GM12878 (cell line): ENCODE results near the gene TM9SF4. TPM values are rescaled to one million over a fixed set of nuclear protein-coding genes. Genes with fewer than 3 reads are reported as not detected.

Experiments used
- ATAC-seq: fragments of 200-7000 bp; cut with Tn5 transposase; 3 replicates; pipeline ENCODE4 v1.9.1; 2020; ENCODE audit warnings: mild to moderate bottlenecking, moderate library complexity
- BruUV-seq: library from RNA; stranded (reverse); fragments of 400-500 nt; replicated peaks from 2 replicates; lab custom pipeline; 2021; lab: Mats Ljungman, UMichigan
- CTCF ChIA-PET: fragments of 300-600 bp; sonication (Branson Sonifier 250); formaldehyde crosslinking; extraction: SDS; loops from one replicate; lab custom pipeline; 2021; ENCODE audit warnings: inconsistent platforms; lab: Yijun Ruan, JAX
- POLR2A ChIA-PET: fragments of 350-600 bp; formaldehyde crosslinking; extraction: SDS; loops from one replicate; lab custom pipeline; 2021; ENCODE audit warnings: inconsistent platforms; lab: Charles Lee
- RAD21 ChIA-PET: fragments of 300-600 bp; sonication (Branson Sonifier 250); formaldehyde crosslinking; loops from one replicate; lab custom pipeline; 2023; ENCODE audit warnings: antibody characterized with exemption; ENCODE audit not compliant: unreplicated experiment; lab: Charles Lee
- SMC1A ChIA-PET: fragments of 300-600 bp; sonication (Branson Sonifier 250); formaldehyde crosslinking; loops from one replicate; lab custom pipeline; 2023; ENCODE audit not compliant: unreplicated experiment, uncharacterized antibody; lab: Charles Lee
- DNase-seq: peaks from one replicate; pipeline ENCODE4 v3.0.0-alpha.2; 2011; ENCODE audit warnings: low read depth, low spot score
- FAIRE-seq: peaks from 3 replicates; lab custom pipeline; 2011; peaks lifted over from hg19 to GRCh38; lab: Jason Lieb, UNC
- H2AFZ ChIP-seq: 2 replicates; pipeline ENCODE4 v1.6.0; 2011; ENCODE audit warnings: low read depth, low read length, control low read depth; ENCODE audit not compliant: control insufficient read depth
- H3K27ac ChIP-seq: 2 replicates; pipeline ENCODE4 v1.5.1; 2011; ENCODE audit warnings: control low read depth; ENCODE audit not compliant: control insufficient read depth, insufficient read depth
- H3K27me3 ChIP-seq, 2 experiments: replicated peaks in 1 of 2; 2 replicates each; pipeline versions ENCODE4 v1.6.0 to v1.6.1; 2011; ENCODE audit warnings: low read length in 1 of 2; ENCODE audit not compliant: control insufficient read depth in 2 of 2, insufficient read depth in 2 of 2
- H3K36me3 ChIP-seq, 2 experiments: 2 replicates each; pipeline ENCODE4 v1.5.1; 2011; ENCODE audit warnings: low read length in 1 of 2; ENCODE audit not compliant: control insufficient read depth in 2 of 2, insufficient read depth in 2 of 2
- H3K4me1 ChIP-seq: 2 replicates; pipeline ENCODE4 v1.6.1; 2011; ENCODE audit warnings: mild to moderate bottlenecking, low read length, moderate library complexity, mixed read lengths; ENCODE audit not compliant: control insufficient read depth, insufficient read depth
- H3K4me2 ChIP-seq: 2 replicates; pipeline ENCODE4 v1.6.0; 2011; ENCODE audit warnings: control low read depth; ENCODE audit not compliant: control insufficient read depth, insufficient read depth
- H3K4me3 ChIP-seq: fragments of 200-600 bp; sonication (generic); 2 replicates; pipeline ENCODE4 v1.5.1; 2016
- H3K79me2 ChIP-seq: 2 replicates; pipeline ENCODE4 v1.6.0; 2011; ENCODE audit warnings: low read length; ENCODE audit not compliant: control insufficient read depth, insufficient read depth
- H3K9ac ChIP-seq: 2 replicates; pipeline ENCODE4 v1.8.0; 2011; ENCODE audit warnings: low read length, control low read depth, mixed read lengths; ENCODE audit not compliant: control insufficient read depth, insufficient read depth
- H3K9me3 ChIP-seq: replicated peaks from 3 replicates; pipeline ENCODE4 v1.5.1; 2011; ENCODE audit warnings: mild to moderate bottlenecking, low read length; ENCODE audit not compliant: control insufficient read depth, insufficient read depth
- H4K20me1 ChIP-seq: 2 replicates; pipeline ENCODE4 v1.6.0; 2011; ENCODE audit not compliant: control insufficient read depth, insufficient read depth
- BRCA1 ChIP-seq: IDR thresholded peaks from 2 replicates; pipeline ENCODE4 v1.6.1; 2011; ENCODE audit warnings: low read depth, low read length, improper control_type of control experiment
- SMARCA5 ChIP-seq: fragments of 450-650 bp; IDR thresholded peaks from 2 replicates; pipeline ENCODE4 v1.6.1; 2017; ENCODE audit warnings: mild to moderate bottlenecking
- STAT3 ChIP-seq: IDR thresholded peaks from 2 replicates; pipeline ENCODE4 v1.6.1; 2011; ENCODE audit warnings: low read depth, low read length, improper control_type of control experiment
- WGBS: methylation state at CpG from one replicate; pipeline ENCODE4 v1.1.6; 2016; ENCODE audit warnings: low lambda C conversion rate; ENCODE audit not compliant: insufficient replicate concordance, insufficient coverage; ENCODE audit errors: missing lambda C conversion rate; 5-methylcytosine and 5-hydroxymethylcytosine counted together
- in situ Hi-C: fragments of 300-500 bp; cut with MboI; formaldehyde crosslinking; loops from 9 replicates; pipeline ENCODE4 v1.14.3; 2018; ENCODE audit warnings: mixed read lengths
- intact Hi-C: fragments of 100-400 bp; cut with micrococcal nuclease; formaldehyde crosslinking; loops from one replicate; pipeline ENCODE4 v1.14.2; 2022; ENCODE audit not compliant: unreplicated experiment
- polyA plus RNA-seq, 11 experiments: library from polyadenylated mRNA; depleted of rRNA in 4 of 11; unstranded in 6 of 11; stranded (reverse) in 5 of 11; fragments of >200 nt; fragmentation: Nextera tagmentation in 4 of 11; fragmentation: Illumina TruSeq in 1 of 11; extraction: Ambion mirVana in 4 of 11; extraction: Trizol in 1 of 11; gene quantifications; 1 replicate in 1 of 11; 2 replicates in 10 of 11; pipeline versions ENCODE4 v1.2.1 to v1.2.3, GENCODE V29; 2011 to 2016; ENCODE audit warnings: inconsistent platforms in 2 of 11, missing spikeins in 2 of 11, low read depth in 1 of 11
- total RNA-seq, 4 experiments: library from RNA; depleted of rRNA in 3 of 4; stranded (reverse); fragments of >200 nt in 3 of 4; fragmentation: Illumina TruSeq in 1 of 4; extraction: Trizol in 1 of 4; gene quantifications; 2 replicates each; pipeline versions ENCODE4 v1.2.1 to v1.2.3, GENCODE V29; 2013 to 2021
- TF ChIP-seq, protein P1 (sequence below): fragments of 450-650 bp; IDR thresholded peaks from 2 replicates; pipeline ENCODE4 v1.6.1; 2017; ENCODE audit warnings: mild to moderate bottlenecking, moderate library complexity

Gene TM9SF4
- total and polyA plus RNA-seq, 10 of the 15 experiments (the other 5 are each of a cell fraction or from before 2014, with no cell fraction given): 8.5 to 47.8 (median 24.3) TPM

DNA sequence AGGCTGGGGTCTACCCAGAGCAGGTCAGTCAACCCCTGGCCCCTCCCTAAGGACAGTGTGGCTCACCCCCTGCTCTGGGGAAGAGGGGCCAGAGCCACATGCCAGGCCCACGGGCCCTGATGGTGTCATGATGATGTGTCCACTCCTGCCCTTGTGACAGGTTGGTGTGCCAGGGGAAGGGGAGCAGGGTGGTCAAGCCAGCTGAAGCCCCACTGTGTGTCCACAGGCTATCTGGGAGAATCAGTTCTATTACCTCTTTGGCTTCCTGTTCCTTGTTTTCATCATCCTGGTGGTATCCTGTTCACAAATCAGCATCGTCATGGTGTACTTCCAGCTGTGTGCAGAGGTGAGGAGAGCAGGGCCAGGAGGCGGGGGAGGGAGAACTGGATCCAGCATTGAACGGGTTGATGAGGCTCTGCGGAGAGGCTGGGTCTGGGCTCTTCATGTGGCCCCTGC lies 50.3 kb downstream of the TM9SF4 start:
- in situ Hi-C loops: no loop called here
- whole genome bisulfite sequencing: 96% methylated on average over 5 of the region's 5 CpGs
- Histone ChIP-seq H3K9ac (no peak overlapping the region), H3K79me2 (no peaks in the 10 kb centered on the region), H3K4me2 (no peak overlapping the region), H3K9me3 (no peaks in the 10 kb centered on the region), H3K27ac (no peak overlapping the region), H3K36me3 (peaks cover 16 to 24% of the 10 kb centered on the region in 2 experiments), H2AFZ (no peak overlapping the region), H3K4me1 (peaks cover 8% of the 10 kb centered on the region), H3K27me3 (no peaks in the 10 kb centered on the region), H4K20me1 (no peaks in the 10 kb centered on the region), H3K4me3 (no peak overlapping the region)
- ChIA-PET SMC1A (interaction anchor here (0.8 kb wide), 1 partner anchor 8 kb away, joined by 3 read pairs; no protein-coding TSS in a partner anchor), POLR2A (interaction anchor here (0.6 kb wide), 1 partner anchor 222 kb away, joined by 4 read pairs; no protein-coding TSS in a partner anchor), CTCF (no interaction called here), RAD21 (no interaction called here)
- no peak for ATAC-seq
- no peak for TF ChIP-seq SMARCA5
- TF ChIP-seq, protein P1, sequence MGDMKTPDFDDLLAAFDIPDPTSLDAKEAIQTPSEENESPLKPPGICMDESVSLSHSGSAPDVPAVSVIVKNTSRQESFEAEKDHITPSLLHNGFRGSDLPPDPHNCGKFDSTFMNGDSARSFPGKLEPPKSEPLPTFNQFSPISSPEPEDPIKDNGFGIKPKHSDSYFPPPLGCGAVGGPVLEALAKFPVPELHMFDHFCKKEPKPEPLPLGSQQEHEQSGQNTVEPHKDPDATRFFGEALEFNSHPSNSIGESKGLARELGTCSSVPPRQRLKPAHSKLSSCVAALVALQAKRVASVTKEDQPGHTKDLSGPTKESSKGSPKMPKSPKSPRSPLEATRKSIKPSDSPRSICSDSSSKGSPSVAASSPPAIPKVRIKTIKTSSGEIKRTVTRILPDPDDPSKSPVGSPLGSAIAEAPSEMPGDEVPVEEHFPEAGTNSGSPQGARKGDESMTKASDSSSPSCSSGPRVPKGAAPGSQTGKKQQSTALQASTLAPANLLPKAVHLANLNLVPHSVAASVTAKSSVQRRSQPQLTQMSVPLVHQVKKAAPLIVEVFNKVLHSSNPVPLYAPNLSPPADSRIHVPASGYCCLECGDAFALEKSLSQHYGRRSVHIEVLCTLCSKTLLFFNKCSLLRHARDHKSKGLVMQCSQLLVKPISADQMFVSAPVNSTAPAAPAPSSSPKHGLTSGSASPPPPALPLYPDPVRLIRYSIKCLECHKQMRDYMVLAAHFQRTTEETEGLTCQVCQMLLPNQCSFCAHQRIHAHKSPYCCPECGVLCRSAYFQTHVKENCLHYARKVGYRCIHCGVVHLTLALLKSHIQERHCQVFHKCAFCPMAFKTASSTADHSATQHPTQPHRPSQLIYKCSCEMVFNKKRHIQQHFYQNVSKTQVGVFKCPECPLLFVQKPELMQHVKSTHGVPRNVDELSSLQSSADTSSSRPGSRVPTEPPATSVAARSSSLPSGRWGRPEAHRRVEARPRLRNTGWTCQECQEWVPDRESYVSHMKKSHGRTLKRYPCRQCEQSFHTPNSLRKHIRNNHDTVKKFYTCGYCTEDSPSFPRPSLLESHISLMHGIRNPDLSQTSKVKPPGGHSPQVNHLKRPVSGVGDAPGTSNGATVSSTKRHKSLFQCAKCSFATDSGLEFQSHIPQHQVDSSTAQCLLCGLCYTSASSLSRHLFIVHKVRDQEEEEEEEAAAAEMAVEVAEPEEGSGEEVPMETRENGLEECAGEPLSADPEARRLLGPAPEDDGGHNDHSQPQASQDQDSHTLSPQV: no peak
- TF ChIP-seq BRCA1: no peak
- TF ChIP-seq STAT3: no peak
- intact Hi-C loops: no loop called here
- FAIRE-seq: no peak
- no peak for DNase-seq
- no TSS peak for BruUV-seq
